NOMO-1 (cell line): ENCODE data around the gene ZNF605.
"Not testable (repeated sequence)": the region's sequence is repeated elsewhere in the genome, so short reads cannot be mapped to it uniquely, and the experiment has no call there.

Source experiments
- DNase-seq, 2 experiments: peaks; one replicate each; lab custom pipeline; 2025; ENCODE audit not compliant: unreplicated experiment in 2 of 2; lab: John Stamatoyannopoulos, UW

Gene ZNF605

GRCh38 chr12:132949936-132950837 is 5.9 kb downstream of the ZNF605 start:
- DNase-seq: no peak

GRCh38 chr12:132948146-132949066 is 7.7 kb downstream of the ZNF605 start:
- no peak for DNase-seq

- DNase-seq: no peak
These were observed 9.8 kb downstream of the ZNF605 start for GRCh38 chr12:132946246-132946820.

- DNase-seq: no peak
These were observed 10.3 kb downstream of the ZNF605 start for GRCh38 chr12:132945806-132946205.

GRCh38 chr12:132942611-132943010 is 13.5 kb downstream of the ZNF605 start:
- DNase-seq: no peak

- DNase-seq: no peak
These were observed 14.7 kb downstream of the ZNF605 start for GRCh38 chr12:132941336-132941954.

GRCh38 chr12:132940071-132940719 is 15.9 kb downstream of the ZNF605 start:
- DNase-seq: no peak

- not testable (repeated sequence) for DNase-seq
These were observed 17.3 kb downstream of the ZNF605 start for GRCh38 chr12:132938807-132939206.

- DNase-seq: no peak
These were observed 18.6 kb downstream of the ZNF605 start for GRCh38 chr12:132937476-132937875.

GRCh38 chr12:132936921-132937320 is 19.2 kb downstream of the ZNF605 start:
- DNase-seq: not testable (repeated sequence)

GRCh38 chr12:132936163-132936562 is 19.9 kb downstream of the ZNF605 start:
- DNase-seq: no peak

GRCh38 chr12:132926415-132926833 is 29.7 kb downstream of the ZNF605 start:
- no peak for DNase-seq

- DNase-seq: no peak
These were observed 30.3 kb downstream of the ZNF605 start for GRCh38 chr12:132925597-132926414.

- no peak for DNase-seq
These were observed 31.8 kb downstream of the ZNF605 start for GRCh38 chr12:132924356-132924755.

GRCh38 chr12:132923356-132923909 is 32.7 kb downstream of the ZNF605 start:
- no peak for DNase-seq

GRCh38 chr12:132922676-132923075 is 33.4 kb downstream of the ZNF605 start:
- DNase-seq: no peak

- no peak for DNase-seq
These were observed 34.4 kb downstream of the ZNF605 start for GRCh38 chr12:132921685-132922084.

- DNase-seq: no peak
These were observed 37.4 kb downstream of the ZNF605 start for GRCh38 chr12:132918680-132919079.

- no peak for DNase-seq
These were observed 47.1 kb downstream of the ZNF605 start for GRCh38 chr12:132909030-132909368.
